A549 (cell line): Measurements from ENCODE around the gene RBCK1. TPM values are rescaled to one million over a fixed set of nuclear protein-coding genes. Genes with fewer than 3 reads are reported as not detected.

Experiments
- ATAC-seq, 2 experiments: fragments of 200-7000 bp in 1 of 2; fragments of >200 bp in 1 of 2; cut with Nextera tagmentation in 1 of 2; cut with Tn5 transposase in 1 of 2; 3 replicates each; pipeline versions ENCODE4 v1.8.0 to v1.9.1; 2018 to 2020; ENCODE audit warnings: mild to moderate bottlenecking in 1 of 2, moderate library complexity in 1 of 2
- CTCF ChIA-PET: fragments of 300-600 bp; sonication (Branson Sonifier 250); formaldehyde crosslinking; extraction: SDS; loops from one replicate; lab custom pipeline; 2021; ENCODE audit warnings: antibody characterized with exemption, inconsistent platforms; lab: Yijun Ruan, JAX
- POLR2A ChIA-PET: fragments of 350-600 bp; formaldehyde crosslinking; extraction: SDS; loops from one replicate; lab custom pipeline; 2021; ENCODE audit warnings: antibody characterized with exemption, inconsistent platforms; lab: Yijun Ruan, JAX
- DNase-seq, 2 experiments: peaks; one replicate each; pipeline versions ENCODE4 v3.0.0 to v3.0.0-alpha.2; 2011 to 2016; ENCODE audit warnings: low read depth in 1 of 2, low spot score in 1 of 2
- FAIRE-seq: peaks from 2 replicates; lab custom pipeline; 2011; peaks lifted over from hg19 to GRCh38; lab: Jason Lieb, UNC
- H3K27ac ChIP-seq, 2 experiments: fragments of >200 bp; sonication (Bioruptor Twin); formaldehyde crosslinking; 3 replicates each; pipeline ENCODE4 v1.5.1; 2016 to 2017
- H3K4me1 ChIP-seq: fragments of >200 bp; sonication (Bioruptor Twin); formaldehyde crosslinking; 3 replicates; pipeline ENCODE4 v1.6.1; 2016
- H3K4me2 ChIP-seq: fragments of >200 bp; sonication (Bioruptor Twin); formaldehyde crosslinking; 3 replicates; pipeline ENCODE4 v1.6.1; 2016
- H3K4me3 ChIP-seq: fragments of >200 bp; sonication (Bioruptor Twin); formaldehyde crosslinking; 3 replicates; pipeline ENCODE4 v1.5.1; 2016
- H3K9me3 ChIP-seq: fragments of >200 bp; sonication (Bioruptor Twin); formaldehyde crosslinking; 3 replicates; pipeline ENCODE4 v1.6.1; 2016
- BHLHE40 ChIP-seq: IDR thresholded peaks from 2 replicates; pipeline ENCODE4 v1.6.1; 2012; ENCODE audit warnings: low read depth, low read length, inconsistent platforms
- CHD4 ChIP-seq: fragments of 200-600 bp; sonication (generic); IDR thresholded peaks from 2 replicates; pipeline ENCODE4 v1.6.1; 2016; ENCODE audit warnings: antibody characterized with exemption, mild to moderate bottlenecking, borderline replicate concordance
- EP300 ChIP-seq, 2 experiments: fragments of >200 bp; sonication (Bioruptor Twin); formaldehyde crosslinking; IDR thresholded peaks; 2 replicates in 1 of 2; 3 replicates in 1 of 2; pipeline ENCODE4 v1.6.1; 2016 to 2017
- ESRRA ChIP-seq: fragments of 150-350 bp; IDR thresholded peaks from 2 replicates; pipeline ENCODE4 v1.6.1; 2014; ENCODE audit warnings: mild to moderate bottlenecking, low read length, borderline replicate concordance
- FOSL2 ChIP-seq, 2 experiments: fragments of 450-650 bp in 1 of 2; fragments of >200 bp in 1 of 2; sonication (Bioruptor Twin) in 1 of 2; formaldehyde crosslinking; IDR thresholded peaks; 2 replicates each; pipeline versions ENCODE4 v1.5.0 to v1.6.1; 2016 to 2020; ENCODE audit warnings: mild to moderate bottlenecking in 1 of 2, moderate library complexity in 1 of 2
- HDAC2 ChIP-seq: fragments of 200-600 bp; sonication (generic); IDR thresholded peaks from 2 replicates; pipeline ENCODE4 v1.6.1; 2016
- HOXB13 ChIP-seq: fragments of 250-450 bp; sonication (Bioruptor Pico); IDR thresholded peaks from 2 replicates; pipeline ENCODE4 v1.5.0; 2020; ENCODE audit warnings: low read depth, mild to moderate bottlenecking, moderate library complexity
- MAFK ChIP-seq: fragments of 450-650 bp; IDR thresholded peaks from 2 replicates; pipeline ENCODE4 v1.6.1; 2014; ENCODE audit not compliant: partially characterized antibody
- PHF8 ChIP-seq: fragments of 200-600 bp; sonication (generic); IDR thresholded peaks from 2 replicates; pipeline ENCODE4 v1.6.1; 2016; ENCODE audit warnings: low read depth, mild to moderate bottlenecking, antibody characterized with exemption, moderate library complexity, borderline replicate concordance
- POLR2AphosphoS2 ChIP-seq: conservative IDR thresholded peaks from 2 replicates; pipeline ENCODE4 v1.6.1; 2012; ENCODE audit warnings: low read length, improper control_type of control experiment, inconsistent platforms
- RAD21 ChIP-seq, 2 experiments: fragments of >200 bp in 1 of 2; sonication (Bioruptor Twin) in 1 of 2; formaldehyde crosslinking in 1 of 2; IDR thresholded peaks in 1 of 2; conservative IDR thresholded peaks in 1 of 2; 2 replicates in 1 of 2; 3 replicates in 1 of 2; pipeline ENCODE4 v1.6.1; 2012 to 2018; ENCODE audit warnings: inconsistent platforms in 1 of 2
- RNF2 ChIP-seq: fragments of 200-600 bp; sonication (generic); IDR thresholded peaks from 2 replicates; pipeline ENCODE4 v1.6.1; 2016; ENCODE audit warnings: low read depth, mild to moderate bottlenecking, antibody characterized with exemption, moderate library complexity, borderline replicate concordance
- SREBF2 ChIP-seq: fragments of 450-650 bp; IDR thresholded peaks from 2 replicates; pipeline ENCODE4 v1.6.1; 2014; ENCODE audit warnings: mild to moderate bottlenecking, moderate library complexity
- ZNF302 ChIP-seq: fragments of 250-450 bp; sonication (Bioruptor Pico); IDR thresholded peaks from 2 replicates; pipeline ENCODE4 v1.9.0; 2021; ENCODE audit warnings: inconsistent platforms, mild to moderate bottlenecking, moderate library complexity
- WGBS: methylation state at CpG from one replicate; pipeline ENCODE4 v1.1.6; 2017; ENCODE audit errors: missing lambda C conversion rate; 5-methylcytosine and 5-hydroxymethylcytosine counted together
- polyA plus RNA-seq, 4 experiments: library from polyadenylated mRNA; depleted of rRNA in 3 of 4; stranded (reverse); fragments of >200 nt; fragmentation: RNase III in 1 of 4; extraction: RNeasy Plus Mini Kit Qiagen cat#74134 plus additional on column Dnase treatment in 1 of 4; gene quantifications; 2 replicates in 3 of 4; 3 replicates in 1 of 4; pipeline ENCODE4 v1.2.3, GENCODE V29; 2011 to 2017
- TF ChIP-seq, protein P1 (sequence below): fragments of >200 bp; sonication (Bioruptor Twin); formaldehyde crosslinking; IDR thresholded peaks from 3 replicates; pipeline ENCODE4 v1.5.1; 2016
- TF ChIP-seq, protein P2 (sequence below): fragments of 450-650 bp; IDR thresholded peaks from 2 replicates; pipeline ENCODE4 v1.6.1; 2014; ENCODE audit warnings: antibody characterized with exemption
- TF ChIP-seq, protein P3 (sequence below): fragments of >200 bp; sonication (Bioruptor Twin); formaldehyde crosslinking; IDR thresholded peaks from 2 replicates; pipeline ENCODE4 v1.6.1; 2016

The RBCK1 gene
- polyA plus RNA-seq, 2 of the 4 experiments (the other 2 are of a cell fraction): 117 to 222 TPM

DNA sequence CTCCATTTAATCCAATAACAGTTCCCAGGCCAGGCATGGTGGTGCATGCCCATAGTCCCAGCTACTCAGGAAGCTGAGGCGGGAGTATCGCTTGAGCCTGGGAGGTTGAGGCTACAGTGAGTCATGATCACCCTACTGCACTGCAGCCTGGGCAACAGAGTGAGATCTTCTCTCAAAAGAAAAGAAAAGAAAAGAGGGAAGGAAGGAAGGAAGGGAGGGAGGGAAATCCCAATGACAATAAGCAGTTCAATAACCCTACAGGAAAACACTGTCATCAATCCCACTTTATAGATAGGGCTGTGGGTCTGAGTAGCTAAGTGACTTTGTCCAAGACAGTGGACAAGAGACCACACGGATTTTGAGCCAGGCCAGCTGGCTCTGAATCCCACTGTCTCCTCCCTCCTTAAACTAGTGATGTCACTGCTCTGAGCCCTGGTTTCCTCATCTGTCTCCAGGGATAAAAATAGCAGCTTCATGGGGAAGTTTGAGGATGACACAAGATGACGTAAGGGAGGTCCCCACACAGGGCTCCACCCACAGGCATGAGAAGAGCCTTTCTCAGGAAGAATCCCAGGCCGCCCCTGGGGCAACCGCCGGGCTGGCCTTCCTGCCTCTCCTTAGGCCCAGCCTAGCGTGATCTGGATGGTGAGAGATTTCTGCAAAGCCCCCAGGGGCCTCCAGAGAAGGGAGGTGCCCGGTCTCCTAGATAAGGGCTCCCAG lies 34.8 kb upstream of the RBCK1 start (continued):
- TF ChIP-seq FOSL2 (IDR thresholded peaks at IDR 0.05) (no peak), FOSL2 (CRISPR knock-in tag; IDR thresholded peaks at IDR 0.05) (peak; percentile 39; the same call in 1 of the 2 replicates), HOXB13 (CRISPR knock-in tag) (no peak)

DNA sequence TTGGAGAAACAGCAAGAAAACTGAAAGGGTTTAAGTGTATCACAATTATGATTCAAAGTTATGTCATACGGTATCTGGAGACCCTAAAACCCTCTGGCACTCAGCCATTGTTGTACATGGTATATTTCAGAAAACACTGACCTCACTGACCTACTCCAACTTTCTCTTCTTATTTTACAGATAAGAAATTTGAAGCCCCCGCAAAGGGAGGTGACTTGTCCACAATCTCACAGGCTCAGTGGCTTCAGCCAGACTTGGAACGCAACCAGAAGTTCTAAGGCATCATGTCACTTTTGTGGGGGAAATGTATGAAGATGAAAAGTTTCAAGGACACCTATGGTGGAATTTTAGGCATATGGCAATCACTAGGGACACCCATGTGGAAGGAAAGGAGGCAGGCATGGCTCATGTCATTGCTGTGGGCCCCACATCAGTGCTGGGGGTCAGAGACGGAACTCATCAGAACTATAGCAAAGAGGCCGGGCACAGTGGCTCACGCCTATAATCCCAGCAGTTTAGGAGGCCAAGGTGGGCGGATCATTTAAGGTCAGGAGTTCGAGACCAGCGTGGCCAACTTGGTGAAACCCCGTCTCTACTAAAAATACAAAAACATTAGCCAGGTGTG lies 32.7 kb upstream of the RBCK1 start:
- ChIA-PET POLR2A (interaction anchor here (2.1 kb wide), 1 partner anchor 13 kb away, joined by 6 read pairs; no protein-coding TSS in a partner anchor), CTCF (interaction anchor here (1.4 to 50.3 kb wide), 4 partner anchors 13 to 63 kb away, joined by 4 to 1229 read pairs (median 147); no protein-coding TSS in a partner anchor)
- Histone ChIP-seq H3K27ac (peak overlapping the region; percentile 94 to 98), H3K9me3 (no peaks in the 10 kb centered on the region), H3K4me2 (no peak overlapping the region), H3K4me1 (peaks cover 90% of the 10 kb centered on the region), H3K4me3 (no peak overlapping the region)
- TF ChIP-seq, protein P1, sequence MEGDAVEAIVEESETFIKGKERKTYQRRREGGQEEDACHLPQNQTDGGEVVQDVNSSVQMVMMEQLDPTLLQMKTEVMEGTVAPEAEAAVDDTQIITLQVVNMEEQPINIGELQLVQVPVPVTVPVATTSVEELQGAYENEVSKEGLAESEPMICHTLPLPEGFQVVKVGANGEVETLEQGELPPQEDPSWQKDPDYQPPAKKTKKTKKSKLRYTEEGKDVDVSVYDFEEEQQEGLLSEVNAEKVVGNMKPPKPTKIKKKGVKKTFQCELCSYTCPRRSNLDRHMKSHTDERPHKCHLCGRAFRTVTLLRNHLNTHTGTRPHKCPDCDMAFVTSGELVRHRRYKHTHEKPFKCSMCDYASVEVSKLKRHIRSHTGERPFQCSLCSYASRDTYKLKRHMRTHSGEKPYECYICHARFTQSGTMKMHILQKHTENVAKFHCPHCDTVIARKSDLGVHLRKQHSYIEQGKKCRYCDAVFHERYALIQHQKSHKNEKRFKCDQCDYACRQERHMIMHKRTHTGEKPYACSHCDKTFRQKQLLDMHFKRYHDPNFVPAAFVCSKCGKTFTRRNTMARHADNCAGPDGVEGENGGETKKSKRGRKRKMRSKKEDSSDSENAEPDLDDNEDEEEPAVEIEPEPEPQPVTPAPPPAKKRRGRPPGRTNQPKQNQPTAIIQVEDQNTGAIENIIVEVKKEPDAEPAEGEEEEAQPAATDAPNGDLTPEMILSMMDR: no peak
- TF ChIP-seq RAD21 (conservative IDR thresholded peaks at IDR 0.05 in 1 of 2, IDR thresholded peaks at IDR 0.05 in 1 of 2): no peak
- no peak for TF ChIP-seq ZNF302
- no peak for TF ChIP-seq ESRRA
- TF ChIP-seq, protein P2, sequence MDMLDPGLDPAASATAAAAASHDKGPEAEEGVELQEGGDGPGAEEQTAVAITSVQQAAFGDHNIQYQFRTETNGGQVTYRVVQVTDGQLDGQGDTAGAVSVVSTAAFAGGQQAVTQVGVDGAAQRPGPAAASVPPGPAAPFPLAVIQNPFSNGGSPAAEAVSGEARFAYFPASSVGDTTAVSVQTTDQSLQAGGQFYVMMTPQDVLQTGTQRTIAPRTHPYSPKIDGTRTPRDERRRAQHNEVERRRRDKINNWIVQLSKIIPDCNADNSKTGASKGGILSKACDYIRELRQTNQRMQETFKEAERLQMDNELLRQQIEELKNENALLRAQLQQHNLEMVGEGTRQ: no peak
- TF ChIP-seq HDAC2: no peak
- TF ChIP-seq BHLHE40: no peak
- no peak for TF ChIP-seq RNF2
- FAIRE-seq: no peak
- 82% methylated on average over 10 of the region's 10 CpGs for WGBS
- no peak for ATAC-seq
- DNase-seq: no peak

DNA sequence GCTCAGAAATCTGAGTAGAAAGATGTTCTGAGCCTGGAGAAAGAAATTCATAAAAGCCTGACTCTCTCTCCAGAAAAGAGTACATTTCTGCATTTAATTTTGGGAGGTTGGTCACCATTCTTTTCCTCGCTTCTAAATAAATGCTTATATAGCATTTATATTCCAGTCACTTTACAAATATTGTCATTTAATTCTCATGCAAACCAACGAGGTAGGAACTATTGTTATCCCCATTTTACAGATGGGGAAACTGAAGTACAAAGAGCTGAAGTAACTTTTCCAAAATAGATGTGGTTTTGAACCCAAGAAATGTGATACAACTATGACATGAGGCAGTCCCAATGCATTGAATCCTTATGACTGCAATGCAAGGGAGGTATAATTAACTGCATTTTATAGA lies 32.0 kb upstream of the RBCK1 start:
- ChIA-PET CTCF (interaction anchor here (11.8 to 50.3 kb wide), 3 partner anchors 13 to 62 kb away, joined by 119 to 1229 read pairs (median 175); no protein-coding TSS in a partner anchor), POLR2A (no interaction called here)
- DNase-seq: no peak
- Histone ChIP-seq H3K27ac (peak overlapping the region; percentile 94 to 98; a peak in 5 of 6 replicates), H3K4me3 (no peak overlapping the region), H3K4me2 (no peak overlapping the region), H3K4me1 (peaks cover 83% of the 10 kb centered on the region), H3K9me3 (no peaks in the 10 kb centered on the region)
- 32% methylated on average over 2 of the region's 2 CpGs for WGBS
- TF ChIP-seq, protein P3, sequence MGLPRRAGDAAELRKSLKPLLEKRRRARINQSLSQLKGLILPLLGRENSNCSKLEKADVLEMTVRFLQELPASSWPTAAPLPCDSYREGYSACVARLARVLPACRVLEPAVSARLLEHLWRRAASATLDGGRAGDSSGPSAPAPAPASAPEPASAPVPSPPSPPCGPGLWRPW: no peak
- TF ChIP-seq EP300 (IDR thresholded peaks at IDR 0.05): no peak
- no peak for TF ChIP-seq PHF8
- no peak for TF ChIP-seq SREBF2
- peak; percentile 92 for TF ChIP-seq MAFK
- TF ChIP-seq CHD4: no peak; the same call in 1 of the 2 replicates
- no peak for TF ChIP-seq POLR2AphosphoS2
- ATAC-seq: no peak
- no peak for FAIRE-seq
